8988T (cell line): ENCODE data around the gene CTSE.
A peak's percentile ranks its signal among the peaks of the same experiment; 100 is the strongest.

Experiments used
- DNase-seq: peaks from one replicate; pipeline ENCODE4 v3.0.0; 2011

The CTSE gene

GRCh38 chr1:205989786-205990185 is 33.9 kb downstream of the CTSE start:
- DNase-seq: no peak

DNA sequence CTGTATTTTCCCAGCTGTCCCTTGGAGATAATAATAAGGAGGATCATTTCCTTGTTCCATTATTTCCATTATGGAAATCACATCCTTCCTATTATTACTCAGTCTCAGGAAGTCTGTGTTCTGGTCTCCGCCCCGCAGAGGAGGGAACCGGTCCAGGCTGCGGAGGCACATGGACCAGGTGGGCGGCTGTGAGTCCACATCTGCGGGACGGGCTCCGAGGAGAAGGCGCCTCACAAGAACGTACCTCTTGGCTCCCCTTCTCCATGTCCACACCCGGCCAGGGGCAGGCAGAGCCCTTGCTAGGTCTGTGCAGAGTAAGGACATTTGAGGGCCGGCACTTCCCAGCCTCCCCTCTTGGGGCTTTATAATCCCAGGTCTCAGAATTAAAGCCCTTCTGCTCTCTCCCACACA is 35.1 kb downstream of the CTSE start:
- no peak for DNase-seq

DNA sequence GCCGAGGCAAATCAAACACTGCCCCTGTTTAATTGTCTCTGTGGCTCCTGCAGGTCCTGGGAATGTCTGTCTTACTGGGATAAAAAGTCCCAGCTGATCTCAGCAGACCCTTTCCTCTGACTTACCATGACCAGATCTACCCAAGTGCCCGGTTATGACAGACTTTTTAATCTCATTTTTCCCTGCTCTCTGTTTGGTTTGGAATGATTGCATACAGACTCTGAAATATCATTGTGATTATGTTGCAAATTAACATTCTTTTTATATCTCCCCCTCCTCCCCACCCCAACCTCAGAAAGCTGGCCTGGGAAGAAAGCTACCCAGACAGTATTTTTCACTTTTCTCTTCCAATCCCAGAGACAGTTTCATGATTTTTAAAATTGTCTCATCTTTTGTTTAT is 36.8 kb downstream of the CTSE start:
- no peak for DNase-seq

DNA sequence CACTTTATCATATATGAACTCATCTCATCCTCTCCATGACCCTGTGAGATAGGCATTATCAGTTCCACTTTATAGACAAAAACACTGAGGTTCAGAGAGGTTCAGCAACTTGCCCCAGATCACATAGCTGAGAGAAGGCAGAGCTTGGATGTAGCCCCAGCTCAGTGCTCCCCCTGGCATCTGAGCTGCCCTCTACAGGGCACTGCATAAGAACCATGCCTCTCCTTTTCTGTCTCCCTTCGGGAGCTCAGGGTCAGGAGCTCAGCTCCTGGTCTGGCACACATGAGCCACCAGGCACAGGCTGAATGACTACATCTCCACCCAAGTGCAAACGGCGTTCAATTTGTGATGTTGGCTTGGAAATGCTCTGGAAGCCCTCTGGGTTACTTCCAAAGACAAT is 37.4 kb downstream of the CTSE start:
- DNase-seq: no peak

GRCh38 chr1:205985330-205986005 is 38.2 kb downstream of the CTSE start:
- no peak for DNase-seq

DNA sequence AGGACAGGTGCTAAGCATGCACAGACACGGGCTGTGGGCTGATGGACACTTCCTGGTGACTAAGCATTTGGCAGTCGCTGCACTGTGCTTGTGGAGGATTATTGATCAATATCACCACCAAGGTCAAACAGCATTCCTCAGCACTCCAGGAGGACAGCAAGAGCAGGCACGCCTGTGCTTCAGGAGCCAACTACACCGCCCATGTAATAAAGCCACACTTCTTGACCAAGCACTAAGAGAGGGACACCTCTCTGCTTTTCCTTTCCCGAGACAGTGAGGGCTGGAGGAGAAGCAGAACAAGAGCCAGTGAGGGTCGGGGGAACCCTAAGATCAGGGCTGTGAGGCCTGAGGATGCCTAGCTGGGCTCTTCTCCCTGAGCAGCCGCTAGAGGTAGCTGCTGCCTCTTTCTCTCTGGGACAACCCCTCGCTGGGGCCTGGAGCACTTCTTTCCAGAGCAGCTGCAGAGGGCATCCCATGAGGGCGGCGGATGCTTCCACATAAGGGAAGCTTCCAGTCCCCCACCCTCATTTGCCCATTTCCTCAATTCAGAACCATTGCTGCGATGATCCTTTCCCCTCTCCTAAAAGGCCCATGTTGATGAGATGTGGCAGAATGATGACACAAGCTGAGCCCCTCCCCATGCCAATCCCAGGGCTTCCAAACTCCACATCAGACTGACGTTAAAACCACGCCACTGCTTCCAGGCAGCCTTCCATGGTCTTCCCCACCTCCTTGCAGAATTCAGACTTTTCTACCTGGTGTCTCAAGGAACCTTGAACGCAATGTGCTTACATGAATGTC is 39.6 kb downstream of the CTSE start:
- peak; percentile 63 for DNase-seq

- DNase-seq: no peak
Observed at GRCh38 chr1:205981257-205981656, 42.4 kb downstream of the CTSE start.

- no peak for DNase-seq
Observed at GRCh38 chr1:205980237-205980870, 43.3 kb downstream of the CTSE start.

- no peak for DNase-seq
Observed at GRCh38 chr1:205979301-205979700, 44.4 kb downstream of the CTSE start.

GRCh38 chr1:205978676-205979075 is 45.0 kb downstream of the CTSE start:
- DNase-seq: no peak

DNA sequence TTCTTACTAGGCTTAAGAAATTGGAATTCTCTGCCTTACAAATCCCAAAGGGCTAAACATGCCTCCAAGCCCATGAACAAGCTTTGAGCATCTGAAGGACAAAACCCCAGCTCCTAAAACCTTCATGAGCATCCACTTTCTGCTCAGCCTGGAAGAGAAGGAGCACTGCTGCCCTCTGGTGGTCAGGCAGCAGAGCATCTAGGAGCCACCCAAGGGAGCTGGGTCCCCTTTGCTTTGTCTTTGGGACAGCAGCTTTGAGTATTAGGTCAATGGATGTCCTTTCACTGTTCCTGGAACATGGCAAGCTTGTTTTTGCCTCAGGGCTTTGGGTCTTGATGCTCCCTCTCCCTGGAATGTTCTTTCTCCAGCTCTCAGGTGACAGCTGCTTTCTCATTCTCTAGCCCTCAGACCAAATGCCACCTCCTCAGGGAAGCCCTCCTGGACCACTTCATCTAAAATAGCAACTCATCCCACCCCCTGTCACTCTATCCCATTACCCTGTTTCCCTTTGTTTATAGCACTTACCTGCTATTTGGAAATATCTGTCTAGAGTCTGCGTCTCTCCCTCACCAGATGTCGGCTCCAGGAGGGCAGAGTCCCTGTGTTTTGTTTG is 46.2 kb downstream of the CTSE start:
- DNase-seq: peak; percentile 55

DNA sequence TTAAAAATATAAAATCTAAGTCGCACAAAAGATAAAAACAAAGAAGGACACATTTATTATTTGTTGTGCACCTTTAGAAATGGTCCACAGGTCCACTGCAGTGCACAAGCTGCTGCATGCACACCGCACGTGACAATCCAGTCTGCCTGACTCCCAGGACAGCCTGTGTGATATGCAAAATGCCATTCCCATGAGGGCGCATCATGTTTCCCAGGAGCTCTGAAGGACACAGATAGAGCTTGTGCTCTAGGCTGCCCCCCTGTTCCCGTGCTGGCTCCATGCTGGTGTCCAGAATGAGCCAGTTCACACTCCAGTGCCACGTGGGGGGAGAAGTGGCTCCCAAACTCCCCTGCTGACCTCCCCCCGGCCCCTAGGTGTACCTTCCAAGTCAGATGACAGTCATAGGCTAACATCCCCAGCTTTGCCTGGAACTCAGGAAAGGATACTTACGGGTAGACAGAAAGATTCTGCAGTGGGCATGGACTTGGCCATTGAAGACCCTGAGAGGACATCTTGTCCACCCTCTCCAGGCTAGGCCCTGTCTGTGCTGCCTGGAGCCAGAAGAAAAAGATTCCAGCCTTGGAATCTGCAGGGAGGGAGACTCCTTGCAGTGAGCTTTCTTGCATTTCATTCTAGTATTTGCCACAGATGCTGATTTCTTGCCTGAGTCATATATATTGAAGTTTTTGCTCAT is 46.8 kb downstream of the CTSE start:
- DNase-seq: no peak

DNA sequence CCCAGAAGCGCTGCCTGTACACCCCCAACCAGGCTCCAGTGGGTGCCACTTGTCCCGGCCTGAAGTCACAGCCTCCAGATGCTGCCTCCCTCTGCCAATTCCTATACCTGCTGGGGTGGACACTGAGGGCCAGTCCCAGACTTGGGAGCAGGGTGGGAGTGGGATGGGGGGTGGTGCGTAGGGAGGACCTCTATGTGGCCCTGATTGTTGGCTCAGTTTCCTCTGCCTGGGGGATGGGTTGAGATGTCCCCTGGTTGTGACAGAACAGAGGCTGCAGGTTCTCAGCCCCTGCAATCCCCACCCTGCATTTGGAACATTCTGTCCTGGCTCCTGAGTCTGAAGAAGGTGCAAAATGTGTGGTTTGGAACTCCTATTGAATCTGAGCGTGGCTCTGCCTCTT is 47.7 kb downstream of the CTSE start:
- DNase-seq: no peak

- DNase-seq: no peak
Observed at GRCh38 chr1:205975387-205975998, 48.2 kb downstream of the CTSE start.

DNA sequence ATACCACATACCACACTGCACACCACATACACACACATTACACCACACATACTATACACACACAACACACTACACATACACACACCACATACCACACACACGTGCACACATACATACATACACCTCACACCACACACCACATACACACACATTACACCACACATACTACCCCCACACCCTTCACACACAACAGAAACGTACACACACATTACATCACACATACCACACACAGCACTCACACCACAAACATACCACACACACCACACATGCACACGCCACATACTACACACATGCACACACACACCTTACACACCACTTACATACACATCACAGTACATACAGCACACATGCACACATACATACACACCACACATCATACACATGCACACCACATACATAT is 49.0 kb downstream of the CTSE start:
- no peak for DNase-seq

DNA sequence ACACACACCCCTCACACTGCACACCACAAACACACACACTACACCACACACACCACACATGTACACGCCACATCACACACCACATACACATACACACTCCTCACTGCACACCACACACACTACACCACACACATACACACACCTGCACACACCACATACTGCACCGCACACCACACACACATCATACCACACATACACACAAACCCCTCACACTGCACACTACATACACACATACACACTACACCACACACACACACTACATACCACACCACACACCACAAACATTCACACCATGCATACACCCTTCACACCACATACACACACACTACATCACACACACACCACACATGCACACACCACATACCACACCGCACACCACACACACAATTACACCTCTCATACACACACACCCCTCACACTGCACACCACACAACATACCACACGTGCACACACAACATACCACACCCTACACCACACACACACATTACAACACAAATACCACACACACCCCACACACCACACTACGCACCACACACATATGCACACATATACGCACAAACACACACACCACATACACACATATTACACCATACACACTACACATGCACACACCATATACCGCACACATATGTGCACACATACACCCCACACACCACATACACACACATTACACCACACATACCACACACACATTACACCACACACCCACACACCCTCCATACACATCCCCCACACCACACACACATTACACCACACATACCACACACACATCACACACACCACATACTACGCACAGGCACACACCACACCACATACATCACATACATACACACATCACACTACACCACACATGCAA is 50.1 kb downstream of the CTSE start:
- DNase-seq: no peak

DNA sequence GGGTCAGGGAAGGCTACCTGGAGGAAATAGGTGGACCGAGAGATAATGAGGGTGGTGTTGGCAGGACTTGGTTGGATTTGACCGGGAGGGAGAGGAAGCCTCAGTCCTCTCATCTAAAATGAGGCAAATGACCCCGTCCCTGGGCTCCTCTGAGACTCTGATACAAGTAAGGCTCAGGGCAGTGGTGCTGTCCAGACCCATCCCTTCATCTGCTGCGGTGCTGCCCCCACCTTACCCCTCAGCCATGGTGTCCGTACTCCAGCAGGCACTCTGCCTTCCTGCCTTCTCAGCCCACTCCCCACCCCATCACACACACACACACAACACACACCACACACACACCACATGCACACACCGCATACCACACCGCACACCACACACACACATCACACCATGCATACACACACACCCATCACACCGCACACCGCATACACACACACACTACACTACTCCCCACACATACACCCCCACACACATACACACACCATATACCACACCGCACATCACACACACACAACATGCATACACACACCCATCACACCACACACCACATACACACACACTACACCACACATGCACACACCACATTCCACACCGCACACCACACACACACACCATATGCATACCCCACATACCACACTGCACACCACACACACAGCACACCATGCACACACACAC is 51.1 kb downstream of the CTSE start:
- DNase-seq: no peak

- no peak for DNase-seq
Observed at GRCh38 chr1:205972081-205972480, 51.6 kb downstream of the CTSE start.

DNA sequence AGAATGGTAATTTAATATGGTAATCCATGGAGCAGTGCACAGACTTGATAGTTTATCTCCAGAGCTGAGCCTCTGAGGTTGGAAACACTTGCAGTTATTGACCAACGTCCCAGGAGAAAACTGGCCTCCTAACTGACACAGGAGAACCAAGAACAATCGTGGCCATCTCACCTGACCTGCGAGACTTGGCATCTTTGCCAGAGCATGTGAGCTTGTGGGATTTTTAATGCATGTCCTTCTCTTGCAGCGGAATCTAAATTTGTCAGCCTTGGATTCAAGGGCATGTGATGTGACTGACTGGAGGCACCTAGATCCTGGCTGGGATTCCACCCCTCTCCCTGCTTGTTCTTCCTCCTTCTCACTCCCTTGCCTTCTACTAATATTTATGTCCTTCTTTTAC is 52.6 kb downstream of the CTSE start:
- DNase-seq: no peak

- DNase-seq: no peak
Observed at GRCh38 chr1:205970486-205970885, 53.2 kb downstream of the CTSE start.

GRCh38 chr1:205969229-205969628 is 54.5 kb downstream of the CTSE start:
- no peak for DNase-seq
